G401 (cell line): ENCODE measurements around the gene TGFBR3. TPM values are rescaled to one million over a fixed set of nuclear protein-coding genes. Genes with fewer than 3 reads are reported as not detected.

Source experiments
- DNase-seq: peaks from one replicate; pipeline ENCODE4 v3.0.0-alpha.2; 2015; ENCODE audit warnings: low spot score
- in situ Hi-C: cut with HindIII; loops from 2 replicates; pipeline ENCODE4 v1.10.0; 2016; ENCODE audit warnings: low sequenced_read_pairs, mixed read lengths
- total RNA-seq: library from RNA; depleted of rRNA; stranded (reverse); fragments of >200 nt; shearing (Covaris generic); gene quantifications from 2 replicates; pipeline ENCODE4 v1.2.3, GENCODE V29; 2014

Gene TGFBR3
- total RNA-seq, 1 experiment from 2014 or later: 33.6 TPM

DNA sequence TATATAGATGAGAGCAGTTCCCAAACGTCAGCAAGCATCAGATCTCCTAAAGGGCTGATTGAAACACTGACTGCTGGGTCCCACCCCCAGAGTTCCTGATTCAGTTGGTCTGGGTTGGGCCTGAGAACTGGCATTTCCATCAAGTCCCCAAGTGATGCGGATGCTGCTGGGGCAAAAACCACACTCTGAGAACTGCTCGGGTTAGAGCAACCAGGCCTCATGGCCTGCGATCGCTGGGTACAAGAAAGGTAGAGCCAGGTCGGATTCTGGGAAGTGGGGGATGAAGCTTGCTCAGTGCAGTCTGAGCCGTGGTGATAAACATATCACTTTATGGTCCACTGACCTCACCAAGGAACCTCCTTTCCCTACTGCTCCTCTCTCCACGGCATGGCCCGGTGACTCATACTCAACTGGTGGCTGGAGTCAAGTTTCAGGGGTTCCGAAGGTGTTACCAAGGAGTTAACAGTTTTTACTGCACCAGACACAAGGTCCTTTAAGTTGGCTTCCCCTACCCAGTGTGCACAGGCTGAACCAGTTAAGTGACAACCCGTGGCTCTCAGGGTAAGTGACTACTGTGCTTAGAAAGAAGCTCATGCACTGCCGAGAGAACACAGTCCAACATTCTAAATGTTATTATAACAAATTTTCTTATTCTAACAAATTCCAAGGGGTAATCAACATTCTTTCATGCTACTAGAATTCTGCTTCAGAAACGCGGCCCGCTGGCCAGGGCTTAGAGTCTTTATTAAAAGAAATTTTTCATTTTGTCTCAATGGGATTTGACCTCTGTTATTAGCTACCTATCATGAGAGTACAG, 153.5 kb downstream of the TGFBR3 start:
- in situ Hi-C loops: no loop called here

DNA sequence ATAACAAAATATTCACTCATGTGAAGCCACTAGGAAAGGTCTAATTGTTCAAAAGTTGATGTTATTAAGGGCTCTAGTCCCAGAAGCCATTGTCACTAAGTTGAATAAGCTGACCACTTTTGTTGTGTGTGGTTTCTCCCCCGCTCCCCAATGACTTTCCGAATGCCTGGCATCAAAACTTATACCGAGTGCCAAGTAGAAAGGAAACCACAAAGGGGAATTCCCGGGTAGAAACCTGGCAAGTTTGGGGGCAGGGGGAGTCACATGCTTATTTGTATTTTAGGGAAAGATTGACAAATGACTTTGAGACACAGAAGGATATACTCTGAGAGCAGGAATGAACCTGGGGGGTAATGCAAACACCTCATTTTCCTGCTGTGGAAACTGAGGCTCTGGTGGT, 154.1 kb downstream of the TGFBR3 start:
- in situ Hi-C loops: no loop called here

More for the DNA sequence above, 153.5 kb downstream of the TGFBR3 start:
- no peak for DNase-seq

DNA sequence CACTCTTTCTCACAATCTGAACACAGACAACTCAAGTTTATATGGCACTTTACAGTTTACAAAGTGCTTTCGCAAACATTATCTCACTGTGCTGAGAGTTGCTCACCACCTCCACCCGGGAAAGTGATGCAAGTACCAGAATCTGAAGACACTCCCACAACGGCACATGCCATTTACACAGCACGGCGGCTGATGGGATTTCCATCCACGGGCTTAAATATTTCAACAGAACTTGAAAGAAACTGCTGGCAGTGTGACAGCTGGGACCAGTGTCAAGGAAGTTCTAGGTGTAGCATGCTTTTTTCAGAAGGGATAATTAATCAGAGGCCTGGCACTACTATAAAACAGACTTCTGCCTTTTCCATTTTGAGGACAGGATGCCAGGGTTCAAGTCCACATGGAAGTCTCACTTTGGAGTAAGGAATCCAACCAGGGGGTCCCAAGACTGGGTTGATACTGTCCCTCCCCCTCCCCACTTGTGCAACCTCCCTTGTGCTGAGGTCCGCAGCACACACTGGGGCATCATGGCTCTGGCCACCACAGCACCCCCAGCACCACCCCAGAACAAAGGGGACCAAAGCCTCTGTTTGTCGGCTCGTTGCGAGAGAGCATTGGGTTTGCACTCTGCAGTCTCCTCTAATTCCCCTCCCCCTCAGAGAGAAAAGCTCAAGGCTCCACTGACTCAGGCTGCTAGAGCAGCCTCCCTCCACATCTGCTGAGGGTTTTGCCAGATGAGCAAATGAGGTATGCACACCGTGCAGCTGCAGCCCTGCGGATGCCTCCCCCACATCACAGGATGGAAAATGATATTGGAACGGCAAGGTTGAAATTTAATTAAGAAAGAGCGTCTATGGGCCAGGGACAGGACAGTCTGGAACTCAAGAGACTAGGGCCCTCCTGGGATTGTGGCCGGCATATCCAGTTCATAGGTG, 154.9 kb downstream of the TGFBR3 start:
- no peak for DNase-seq
- in situ Hi-C loops: no loop called here

More for the DNA sequence above, 154.1 kb downstream of the TGFBR3 start:
- DNase-seq: no peak

DNA sequence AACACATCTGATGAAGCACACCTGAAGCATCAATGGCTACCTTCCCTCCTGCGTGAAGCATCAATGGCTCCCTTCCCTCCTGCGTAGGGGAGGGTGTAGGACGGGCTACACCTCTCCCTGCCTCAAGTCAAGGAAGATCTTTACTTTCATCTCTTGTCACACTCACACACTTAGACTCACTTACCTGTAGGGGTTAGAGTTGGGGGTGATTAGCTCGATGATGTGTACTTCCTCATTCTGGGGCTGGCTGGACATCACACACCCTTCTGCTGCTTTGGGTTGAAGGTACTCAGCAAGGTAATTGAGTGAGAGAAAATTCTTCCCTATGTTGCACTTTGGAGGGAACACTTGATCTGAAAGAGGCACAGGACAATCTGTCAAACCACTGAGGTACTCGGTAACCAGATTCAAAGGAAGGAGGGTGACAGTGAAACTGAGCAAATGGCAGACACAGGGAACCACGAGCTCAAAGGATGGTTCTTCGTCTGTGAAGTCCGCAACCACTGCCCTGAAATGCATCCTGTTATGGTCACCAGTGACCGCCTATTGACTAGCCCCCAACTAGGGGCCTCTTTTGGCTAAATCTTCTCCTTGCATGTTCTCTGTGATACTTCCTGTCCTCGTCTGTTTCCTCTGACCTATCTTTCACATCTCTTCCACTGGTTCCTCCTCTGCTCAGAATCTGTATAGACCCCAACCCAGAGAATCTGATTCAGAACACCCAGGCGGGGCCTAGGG, 156.2 kb downstream of the TGFBR3 start:
- DNase-seq: no peak
- in situ Hi-C loops: no loop called here

DNA sequence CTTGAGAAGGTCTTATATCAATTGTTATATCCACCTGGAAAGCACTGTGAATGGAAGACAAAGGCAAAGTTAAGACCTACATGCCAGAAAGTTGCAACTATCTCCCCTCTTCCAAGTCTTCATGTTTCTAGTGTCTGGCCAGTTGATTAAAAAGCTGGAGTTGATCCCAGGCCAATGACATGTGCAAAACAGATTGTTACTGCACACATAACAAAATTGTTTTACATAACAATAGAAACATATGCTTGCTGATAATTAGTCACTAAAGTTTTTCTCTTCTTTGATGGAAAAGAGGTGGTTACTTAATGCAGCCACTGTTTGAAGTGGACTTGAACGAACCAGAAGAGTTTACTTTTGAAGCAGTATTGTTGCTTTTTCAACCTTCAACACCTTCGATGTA, 158.2 kb downstream of the TGFBR3 start:
- DNase-seq: no peak

DNA sequence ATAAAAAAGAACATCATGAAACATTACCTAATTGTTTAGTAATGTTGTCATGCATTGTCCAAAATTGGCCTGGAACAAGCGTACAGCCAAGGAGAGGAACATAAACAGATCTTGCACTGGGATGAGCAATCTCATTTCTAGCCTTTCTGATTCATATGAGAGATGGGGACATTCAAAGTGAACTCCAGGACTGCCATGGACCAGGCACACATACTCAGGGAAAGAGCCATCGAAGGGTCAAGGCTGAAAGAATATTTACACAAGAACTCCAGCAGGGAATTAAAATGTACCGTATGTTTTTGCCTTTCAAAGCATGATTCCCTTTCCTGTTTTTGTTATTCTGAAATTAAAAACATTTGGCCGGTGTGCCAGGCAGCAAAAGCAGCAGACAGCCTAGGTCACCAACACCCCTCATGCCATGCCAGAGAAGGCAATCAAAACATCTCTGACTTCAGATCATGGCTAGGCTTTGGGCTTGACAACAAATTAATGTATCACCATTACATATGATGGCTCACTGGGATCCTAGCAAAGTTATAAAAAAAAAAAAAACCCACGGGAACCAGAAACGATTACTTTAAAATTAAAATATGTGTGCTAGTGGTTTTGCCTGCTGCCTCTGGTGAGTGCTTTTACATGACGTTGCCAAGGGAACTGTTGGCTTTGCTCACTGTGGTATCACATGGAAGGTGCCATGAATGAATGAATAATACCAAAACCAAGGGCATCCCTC, 159.8 kb downstream of the TGFBR3 start:
- in situ Hi-C loops: no loop called here
- no peak for DNase-seq

More for the DNA sequence above, 158.2 kb downstream of the TGFBR3 start:
- in situ Hi-C loops: no loop called here

DNA sequence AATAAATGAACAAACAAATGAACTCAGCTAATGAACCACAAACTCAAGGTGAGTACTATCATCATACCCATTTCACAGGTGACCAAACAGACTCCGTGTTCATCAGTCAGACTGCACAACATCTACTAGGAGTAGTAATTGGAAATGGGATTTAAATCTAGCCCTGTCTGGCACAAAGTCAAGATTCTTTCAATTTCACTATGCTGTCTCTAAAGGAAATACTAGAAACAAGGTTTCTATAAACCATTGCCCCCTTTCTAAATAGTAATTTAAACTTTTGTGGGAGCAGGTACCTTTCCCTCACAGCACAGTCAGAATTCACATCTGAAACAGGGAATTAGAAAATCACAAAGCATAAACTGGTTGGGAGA, 160.3 kb downstream of the TGFBR3 start:
- in situ Hi-C loops: no loop called here
- no peak for DNase-seq

DNA sequence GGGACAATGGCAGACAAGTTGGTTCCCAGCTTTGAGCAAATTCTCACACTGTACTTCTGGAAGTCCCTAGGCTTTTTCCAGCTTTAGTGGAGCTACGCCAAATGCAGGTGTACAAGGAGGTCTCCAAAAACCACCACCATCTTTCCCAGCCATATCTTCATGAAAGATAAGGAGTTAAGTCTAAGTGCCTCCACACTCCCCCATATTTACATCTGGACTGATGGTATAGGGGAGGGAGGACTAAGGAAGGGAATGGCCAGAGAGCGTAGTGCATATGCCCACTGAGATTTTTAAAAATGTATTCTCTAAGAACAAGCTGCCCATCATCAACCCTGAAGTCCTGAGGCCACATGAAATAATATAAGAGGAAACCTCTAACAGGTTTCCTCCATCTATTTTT, 161.3 kb downstream of the TGFBR3 start:
- in situ Hi-C loops: no loop called here
- DNase-seq: no peak

DNA sequence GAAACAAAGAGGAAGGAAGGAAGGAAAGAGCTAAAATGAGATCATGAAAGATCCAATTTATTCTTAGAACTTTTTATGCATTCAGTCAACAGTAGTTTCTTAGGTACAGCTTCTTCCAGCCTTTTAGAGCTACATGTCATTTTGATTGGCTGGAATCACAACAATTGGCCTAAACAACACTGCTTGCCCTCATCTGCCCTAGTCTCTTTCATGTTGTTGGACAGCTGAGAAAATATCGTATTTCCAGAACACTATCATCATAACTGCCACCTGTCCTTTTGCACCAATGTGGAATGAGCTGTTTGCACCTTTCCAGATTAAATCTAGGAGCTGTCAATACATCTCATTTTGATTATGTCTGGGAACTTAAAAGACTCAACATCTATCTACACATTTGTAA, 161.7 kb downstream of the TGFBR3 start:
- in situ Hi-C loops: no loop called here
- no peak for DNase-seq

DNA sequence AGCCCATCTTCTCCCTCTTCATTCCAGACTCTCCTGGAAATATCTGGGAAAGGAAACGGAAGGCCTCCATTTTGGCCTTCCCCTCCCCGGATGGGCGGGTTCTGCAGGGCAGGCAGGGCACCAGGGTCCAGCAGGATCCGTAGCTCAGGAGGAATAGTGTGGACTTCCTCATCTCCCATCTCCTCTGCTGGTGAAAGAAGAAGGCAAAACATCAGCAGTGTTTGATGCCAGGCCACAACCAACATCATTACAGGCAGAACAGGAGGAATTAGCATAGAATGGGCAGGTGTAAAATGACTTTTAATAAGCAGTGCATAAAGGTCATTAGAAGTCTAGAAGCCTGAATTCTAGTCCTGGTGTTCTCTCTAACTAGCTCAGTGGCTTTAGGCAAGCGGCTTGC, 165.9 kb downstream of the TGFBR3 start:
- no peak for DNase-seq
- in situ Hi-C loops: no loop called here

DNA sequence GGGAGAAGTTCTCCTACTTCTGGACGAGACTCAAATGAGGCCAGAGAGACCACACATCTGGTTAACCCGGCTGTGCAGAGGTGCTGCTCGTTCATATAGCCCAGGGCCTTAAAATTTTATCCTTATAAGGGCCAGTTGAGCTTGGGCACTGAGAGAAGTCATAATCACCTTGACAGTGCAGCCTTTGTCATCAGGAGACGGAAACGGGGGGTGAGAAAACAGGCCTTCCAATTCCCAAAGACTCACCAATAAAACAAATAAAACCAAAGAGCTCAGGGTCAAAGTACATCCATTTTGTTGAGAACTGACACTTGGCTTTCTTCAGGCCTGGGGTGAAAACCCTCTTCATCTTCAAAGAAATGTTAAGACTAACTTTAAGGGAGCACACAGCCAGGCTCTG, 167.1 kb downstream of the TGFBR3 start:
- DNase-seq: no peak
- in situ Hi-C loops: no loop called here

DNA sequence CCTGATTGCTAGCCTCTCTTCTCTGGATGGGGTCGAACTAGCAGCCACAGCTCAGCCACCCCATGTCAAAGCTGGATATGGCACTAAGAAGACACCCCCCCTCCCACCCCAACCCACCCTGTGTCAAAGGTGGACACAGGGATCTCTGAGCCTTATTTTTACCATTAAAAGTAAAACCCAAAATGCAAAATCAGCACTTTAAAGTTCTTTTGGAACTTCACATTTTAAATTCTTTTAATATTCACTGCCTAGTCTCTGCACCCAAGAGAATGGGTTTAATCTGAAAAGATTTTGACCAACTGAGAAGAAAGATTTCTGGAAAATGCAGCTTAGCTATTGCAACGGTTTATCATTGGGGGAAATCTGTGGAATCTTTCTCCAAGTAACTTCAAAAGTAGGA, 167.6 kb downstream of the TGFBR3 start:
- no peak for DNase-seq
- in situ Hi-C loops: no loop called here

DNA sequence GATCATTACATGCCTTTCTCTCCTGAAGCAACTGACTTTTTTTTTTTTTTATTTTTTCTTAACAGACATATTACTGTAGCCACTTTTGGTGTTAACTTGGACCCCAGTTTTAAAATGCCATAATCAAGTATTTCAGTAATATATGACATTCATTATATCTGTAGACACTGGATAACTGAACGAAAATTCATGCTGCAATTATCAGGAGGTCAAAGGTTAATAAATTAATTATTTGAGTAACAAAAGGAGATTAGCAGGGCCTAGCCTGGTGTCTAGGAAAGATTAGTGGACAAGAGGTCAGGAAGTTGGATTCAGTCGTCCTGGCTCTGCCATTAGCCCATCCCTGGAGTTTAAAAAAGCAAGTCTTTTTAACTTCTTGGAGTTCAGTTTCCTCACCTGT, 168.1 kb downstream of the TGFBR3 start:
- no peak for DNase-seq
- in situ Hi-C loops: no loop called here

DNA sequence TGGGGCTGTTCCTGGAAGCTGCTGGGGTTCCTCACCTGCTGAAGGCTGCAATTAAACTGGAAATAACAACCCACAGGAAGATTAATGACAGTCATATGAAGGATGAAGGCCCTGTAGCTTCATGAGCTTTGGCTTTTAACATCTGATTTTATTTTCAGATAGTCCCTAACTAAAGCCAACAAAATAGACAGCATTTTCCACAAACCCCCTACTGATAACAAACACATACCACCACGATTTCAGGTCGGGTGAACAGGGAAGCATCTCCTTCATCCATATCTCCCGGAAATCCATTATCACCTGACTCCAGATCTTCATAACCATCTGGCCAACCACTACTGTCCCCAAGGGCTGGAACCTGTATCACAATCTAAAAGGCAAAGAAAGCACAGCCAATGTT, 169.6 kb downstream of the TGFBR3 start:
- in situ Hi-C loops: no loop called here
- DNase-seq: no peak

DNA sequence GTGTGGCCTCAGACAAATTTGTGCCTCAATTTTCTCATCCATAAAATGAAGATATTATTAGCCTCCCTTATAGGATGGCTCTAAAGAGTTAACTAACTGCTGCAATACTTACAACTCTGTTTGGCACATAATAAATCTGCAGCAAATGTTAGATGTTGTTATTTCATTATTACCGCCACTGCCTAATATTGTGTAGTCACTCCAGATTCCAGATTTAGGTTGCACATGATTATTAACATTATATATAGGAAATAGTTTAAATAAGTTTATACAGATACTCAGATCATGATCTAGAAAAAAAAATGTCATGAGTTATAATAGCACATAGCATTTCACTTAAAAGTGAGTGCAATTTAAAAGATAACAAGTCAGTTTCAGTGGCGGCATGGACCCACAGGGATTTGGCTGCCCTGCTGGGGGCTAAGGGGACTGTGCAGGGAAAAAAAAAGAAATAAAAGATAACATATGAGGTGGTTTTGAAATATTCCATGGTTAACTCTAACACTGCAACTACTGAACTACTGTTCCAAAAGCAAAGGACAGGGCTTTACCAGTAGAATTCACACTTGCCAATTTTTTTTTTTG, 170.4 kb downstream of the TGFBR3 start:
- in situ Hi-C loops: no loop called here
- DNase-seq: no peak

DNA sequence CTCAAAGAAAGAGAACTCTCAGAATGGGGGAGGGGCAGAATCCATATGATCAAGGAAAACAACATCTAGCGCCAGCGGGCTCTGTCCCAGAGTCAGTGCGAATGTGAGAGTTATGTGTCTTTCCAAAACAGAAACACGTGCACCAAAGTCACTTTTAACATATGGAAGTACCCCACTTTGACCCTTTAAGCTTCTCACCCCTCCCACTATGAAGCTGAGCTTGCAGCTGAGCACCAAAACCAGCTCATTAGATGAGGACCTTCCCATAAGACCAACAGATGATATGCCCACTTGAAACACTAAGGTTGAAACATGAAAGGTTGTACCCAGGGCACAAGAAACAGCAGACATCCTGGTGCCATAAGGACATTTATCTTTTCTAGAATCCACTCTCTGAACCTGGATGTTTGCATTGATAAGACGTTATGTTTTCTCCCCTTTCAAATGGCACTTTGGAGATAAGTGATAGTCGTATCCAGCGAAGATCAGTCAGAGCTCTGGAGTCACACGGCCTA, 171.0 kb downstream of the TGFBR3 start:
- DNase-seq: no peak
- in situ Hi-C loops: no loop called here

DNA sequence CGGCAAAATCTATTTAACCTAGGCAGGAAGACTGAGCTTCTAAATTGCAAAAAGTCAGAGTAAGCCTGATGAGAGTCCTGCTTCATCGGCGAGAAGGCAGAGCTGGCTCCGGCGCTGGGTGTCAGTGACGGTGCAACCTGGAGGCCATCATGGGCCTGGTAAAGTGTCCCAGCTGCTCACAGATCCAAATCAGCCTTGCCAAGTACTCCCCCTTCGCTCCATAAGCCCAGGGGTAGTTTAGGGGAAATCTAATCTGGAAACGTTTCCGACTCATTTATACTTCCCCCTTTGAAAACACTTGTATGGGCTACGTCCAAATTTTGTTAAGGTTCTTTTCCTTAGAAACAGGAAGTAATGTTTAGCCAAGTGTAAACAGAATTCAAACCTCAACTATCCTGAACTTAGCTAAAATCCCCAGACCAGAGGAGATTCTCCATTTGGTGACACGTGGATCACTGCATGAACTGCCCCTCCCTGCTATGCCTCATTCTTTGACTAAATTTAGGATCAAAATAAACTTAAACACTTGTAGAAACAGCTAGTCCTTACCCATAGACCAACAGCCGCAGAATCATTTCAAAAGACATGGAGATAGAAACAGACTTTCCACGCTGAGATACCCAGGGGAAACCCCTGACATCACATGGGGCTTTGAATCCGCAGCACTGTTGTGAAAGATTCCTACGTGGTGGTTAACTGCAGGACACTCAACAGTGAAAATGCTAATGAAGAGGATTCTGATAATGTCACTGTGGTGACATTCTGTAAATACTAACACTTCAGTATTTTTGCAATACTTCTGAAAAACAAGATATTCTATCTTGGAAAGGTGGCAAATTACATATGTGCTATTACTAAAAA, 172.7 kb downstream of the TGFBR3 start:
- DNase-seq: no peak
- in situ Hi-C loops: no loop called here

DNA sequence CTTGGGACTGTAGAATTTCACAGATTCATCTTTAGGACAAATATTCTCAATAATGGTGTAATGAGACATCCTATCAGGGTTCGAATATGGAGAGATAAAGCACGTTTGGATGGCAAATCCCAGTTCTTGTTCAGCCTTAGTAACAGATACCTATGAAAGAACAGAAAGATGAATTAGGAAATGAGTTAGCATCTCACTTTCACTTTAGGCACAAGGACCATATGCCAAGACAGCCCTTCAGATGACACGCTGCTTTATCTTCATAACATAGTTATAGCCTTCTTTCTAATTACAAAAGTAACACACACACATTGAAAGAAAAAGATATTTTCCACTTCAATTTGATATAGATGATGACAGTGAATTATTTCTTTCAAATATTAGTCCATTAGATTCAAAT, 173.6 kb downstream of the TGFBR3 start:
- in situ Hi-C loops: no loop called here
- DNase-seq: no peak
